Natural killer cell treated with Interleukin-12 subunit alpha and Interleukin-12 subunit beta and Interleukin-15 and Interleukin-18, amount 100 ng/mL, for 72 hours (primary cell): ENCODE data around the gene DLL3. TPM values are rescaled to one million over a fixed set of nuclear protein-coding genes. Genes with fewer than 3 reads are reported as not detected.

Experiments used
- total RNA-seq, 2 donors: library from RNA; stranded (reverse); gene quantifications; one replicate each; pipeline ENCODE4 v1.2.3, GENCODE V29; 2022

Gene DLL3
- total RNA-seq, 2 donors from 2014 or later: 0.21 to 0.92 TPM

Other genes starting within 250 kb of the DLL3 start
- not detected for gene IFNL2, start 230.6 kb upstream of the DLL3 start, total RNA-seq
- gene IFNL1, start 202.5 kb upstream of the DLL3 start, total RNA-seq: under 1 TPM in 1 of 2 donors, not detected in 1; 0.36 TPM
- 1 to 10 TPM; 2.3 to 4.9 TPM for gene LRFN1, start 178.1 kb upstream of the DLL3 start, total RNA-seq
- gene GMFG, start 162.9 kb upstream of the DLL3 start, total RNA-seq: 100 to 1,000 TPM; 185 to 242 TPM
- gene SAMD4B, start 156.5 kb upstream of the DLL3 start, total RNA-seq: 10 to 100 TPM; 81.4 to 95.5 TPM
- 10 to 100 TPM; 38.1 to 39.2 TPM for gene PAF1, start 107.8 kb upstream of the DLL3 start, total RNA-seq
- gene MED29, start 107.6 kb upstream of the DLL3 start, total RNA-seq: 10 to 100 TPM; 22.2 to 35.2 TPM
- 10 to 100 TPM; 11.2 to 27.8 TPM for gene ZFP36, start 92.1 kb upstream of the DLL3 start, total RNA-seq
- gene PLEKHG2, start 86.3 kb upstream of the DLL3 start, total RNA-seq: 10 to 100 TPM; 30.8 to 68.1 TPM
- 1,000 to 10,000 TPM; 1,544 to 1,854 TPM for gene RPS16, start 63.0 kb upstream of the DLL3 start, total RNA-seq
- 100 to 1,000 TPM; 164 to 192 TPM for gene SUPT5H, start 53.4 kb upstream of the DLL3 start, total RNA-seq
- 100 to 1,000 TPM in 1 of 2 donors, 10 to 100 TPM in 1; 74.0 to 133 TPM for gene TIMM50, start 18.1 kb upstream of the DLL3 start, total RNA-seq
- not detected for gene SELENOV, start 16.2 kb downstream of the DLL3 start, total RNA-seq
- 1 to 10 TPM; 1.9 to 5.4 TPM for gene EID2B, start 33.9 kb downstream of the DLL3 start, total RNA-seq
- 10 to 100 TPM; 10.4 to 11.4 TPM for gene EID2, start 41.2 kb downstream of the DLL3 start, total RNA-seq
- not detected for gene LGALS13, start 103.6 kb downstream of the DLL3 start, total RNA-seq
- not detected for gene LGALS16, start 157.0 kb downstream of the DLL3 start, total RNA-seq
- gene LGALS14, start 205.5 kb downstream of the DLL3 start, total RNA-seq: not detected
- gene CLC, start 239.1 kb downstream of the DLL3 start, total RNA-seq: 10 to 100 TPM in 1 of 2 donors, under 1 TPM in 1; 0.64 to 19.2 TPM